Endothelial cell of umbilical vein (primary cell): Measurements from ENCODE around the gene TAX1BP3. TPM values are rescaled to one million over a fixed set of nuclear protein-coding genes. Genes with fewer than 3 reads are reported as not detected.

Source experiments
- BruUV-seq: library from RNA; stranded (reverse); fragments of 400-500 nt; replicated peaks from 2 replicates; lab custom pipeline; 2021; lab: Mats Ljungman, UMichigan
- CTCF ChIA-PET: fragments of 300-600, 350-600 bp; sonication (Branson Sonifier 250); formaldehyde crosslinking; loops from one replicate; lab custom pipeline; 2021; ENCODE audit warnings: antibody characterized with exemption, inconsistent platforms; lab: Charles Lee
- POLR2A ChIA-PET: fragments of 300-600, 350-600 bp; sonication (Branson Sonifier 250); formaldehyde crosslinking; loops from one replicate; lab custom pipeline; 2021; ENCODE audit warnings: antibody characterized with exemption, inconsistent platforms; lab: Charles Lee
- DNase-seq: peaks from one replicate; pipeline ENCODE4 v3.0.0-alpha.2; 2011; ENCODE audit warnings: low read depth, low spot score
- FAIRE-seq: peaks from 2 replicates; lab custom pipeline; 2011; peaks lifted over from hg19 to GRCh38; lab: Jason Lieb, UNC
- H2AFZ ChIP-seq: 2 replicates; pipeline ENCODE4 v1.6.0; 2012; ENCODE audit warnings: low read depth, low read length, control low read depth, inconsistent platforms
- H3K27ac ChIP-seq: 2 replicates; pipeline ENCODE4 v1.5.1; 2011; ENCODE audit warnings: low read depth, mild to moderate bottlenecking, control low read depth, low read length, moderate library complexity; ENCODE audit not compliant: insufficient read depth
- H3K27me3 ChIP-seq, 2 experiments: 2 replicates each; pipeline versions ENCODE4 v1.6.0 to v1.6.1; 2011; ENCODE audit warnings: low read length in 2 of 2, mixed read lengths in 1 of 2; ENCODE audit not compliant: control insufficient read depth in 2 of 2, insufficient read depth in 2 of 2
- H3K36me3 ChIP-seq, 2 experiments: 2 replicates in 1 of 2; 3 replicates in 1 of 2; pipeline ENCODE4 v1.5.1; 2011; ENCODE audit warnings: low read length in 2 of 2, mild to moderate bottlenecking in 1 of 2, moderate library complexity in 1 of 2; ENCODE audit not compliant: control insufficient read depth in 2 of 2, insufficient read depth in 2 of 2; ENCODE audit errors: extremely low read depth in 1 of 2
- H3K4me1 ChIP-seq: 3 replicates; pipeline ENCODE4 v1.5.1; 2011; ENCODE audit warnings: mild to moderate bottlenecking, low read length; ENCODE audit not compliant: control insufficient read depth, insufficient read depth; ENCODE audit errors: extremely low read depth
- H3K4me2 ChIP-seq: 2 replicates; pipeline ENCODE4 v1.6.1; 2011; ENCODE audit warnings: low read length, control low read depth, mixed read lengths; ENCODE audit not compliant: insufficient read depth
- H3K4me3 ChIP-seq, 3 experiments: fragments of 200-600 bp in 1 of 3; sonication (generic), shearing (Covaris generic) in 1 of 3; replicated peaks in 1 of 3; 2 replicates each; pipeline ENCODE4 v1.5.1; 2011 to 2016; ENCODE audit warnings: control low read depth in 3 of 3, low read length in 3 of 3, mild to moderate bottlenecking in 2 of 3, inconsistent platforms in 1 of 3, low read depth in 1 of 3, moderate library complexity in 1 of 3; ENCODE audit not compliant: insufficient read depth in 1 of 3
- H3K79me2 ChIP-seq: 2 replicates; pipeline ENCODE4 v1.6.0; 2012; ENCODE audit warnings: low read length, inconsistent platforms; ENCODE audit not compliant: control insufficient read depth, insufficient read depth
- H3K9ac ChIP-seq: replicated peaks from 2 replicates; pipeline ENCODE3; 2011; ENCODE audit warnings: low read length, control low read depth; ENCODE audit not compliant: insufficient read depth; ENCODE audit errors: extremely low read depth
- H3K9me1 ChIP-seq: replicated peaks from 3 replicates; pipeline ENCODE4 v1.6.0; 2011; ENCODE audit warnings: mild to moderate bottlenecking, low read length; ENCODE audit not compliant: control insufficient read depth, insufficient read depth; ENCODE audit errors: extremely low read depth
- H3K9me3 ChIP-seq: replicated peaks from 2 replicates; pipeline ENCODE4 v1.5.1; 2012; ENCODE audit warnings: low read length, inconsistent platforms; ENCODE audit not compliant: control insufficient read depth, insufficient read depth
- H4K20me1 ChIP-seq: replicated peaks from 2 replicates; pipeline ENCODE3; 2011; ENCODE audit warnings: mild to moderate bottlenecking, low read length; ENCODE audit not compliant: control insufficient read depth, insufficient read depth; ENCODE audit errors: extremely low read depth
- CTCF ChIP-seq, 2 donors: IDR thresholded peaks; 1 replicate in 1 of 2; 2 replicates in 1 of 2; pipeline ENCODE4 v1.5.1; 2011; ENCODE audit warnings: low read length in 2 of 2, mild to moderate bottlenecking in 2 of 2, moderate library complexity in 2 of 2, control low read depth in 1 of 2, inconsistent platforms in 1 of 2, low read depth in 1 of 2; ENCODE audit not compliant: insufficient read depth in 1 of 2; ENCODE audit errors: extremely low read depth in 1 of 2
- EZH2 ChIP-seq: IDR thresholded peaks from 2 replicates; pipeline ENCODE4 v1.6.1; 2012; ENCODE audit warnings: borderline replicate concordance, low read depth, mild to moderate bottlenecking, moderate library complexity, low read length, inconsistent platforms; ENCODE audit not compliant: severe bottlenecking
- FOS ChIP-seq: IDR thresholded peaks from 2 replicates; pipeline ENCODE4 v1.6.1; 2011; ENCODE audit warnings: mild to moderate bottlenecking, low read length, moderate library complexity, borderline replicate concordance; ENCODE audit not compliant: insufficient read depth
- GATA2 ChIP-seq: IDR thresholded peaks from 2 replicates; pipeline ENCODE4 v1.7.0; 2011; ENCODE audit warnings: low read depth, mild to moderate bottlenecking, moderate library complexity, mixed read lengths, low read length; ENCODE audit not compliant: insufficient read length, insufficient read depth
- JUN ChIP-seq: IDR thresholded peaks from 2 replicates; pipeline ENCODE4 v1.6.1; 2011; ENCODE audit warnings: borderline replicate concordance, low read depth; ENCODE audit not compliant: insufficient read length, insufficient read depth
- MAX ChIP-seq: IDR thresholded peaks from 2 replicates; pipeline ENCODE4 v1.6.1; 2011; ENCODE audit not compliant: insufficient read depth, insufficient read length
- MYC ChIP-seq: IDR thresholded peaks from one replicate; pipeline ENCODE4 v1.6.1; 2011; ENCODE audit warnings: mild to moderate bottlenecking, low read depth, low read length
- POLR2A ChIP-seq: IDR thresholded peaks from 2 replicates; pipeline ENCODE4 v1.6.1; 2012; ENCODE audit warnings: low read depth, mild to moderate bottlenecking, control low read depth, low read length
- POLR2AphosphoS5 ChIP-seq: IDR thresholded peaks from 2 replicates; pipeline ENCODE4 v1.6.1; 2012; ENCODE audit warnings: low read depth, mild to moderate bottlenecking, control low read depth, low read length, moderate library complexity; ENCODE audit not compliant: insufficient read depth
- dilution Hi-C: fragments of 300-500 bp; cut with MboI; formaldehyde crosslinking; loops from one replicate; pipeline ENCODE4 v1.15.0; 2019; ENCODE audit warnings: low sequenced_read_pairs; ENCODE audit not compliant: extremely low pct_ligation_motif_present
- intact Hi-C: fragments of 100-400 bp; cut with micrococcal nuclease; formaldehyde crosslinking; loops from one replicate; pipeline ENCODE4 v1.10.0; 2022
- polyA plus RNA-seq, 4 experiments: library from polyadenylated mRNA; depleted of rRNA in 3 of 4; stranded (reverse) in 3 of 4; unstranded in 1 of 4; fragments of >200 nt; gene quantifications; 2 replicates each; pipeline versions ENCODE4 v1.2.1 to v1.2.3, GENCODE V29; 2011 to 2012; ENCODE audit warnings: missing spikeins in 1 of 4
- total RNA-seq: library from RNA; stranded (reverse); gene quantifications from 2 replicates; pipeline ENCODE4 v1.2.3, GENCODE V29; 2021

Gene TAX1BP3
- total and polyA plus RNA-seq, 2 donors (not counting 3 experiments of a cell fraction or from before 2014, with no cell fraction given): 254 to 315 TPM

DNA sequence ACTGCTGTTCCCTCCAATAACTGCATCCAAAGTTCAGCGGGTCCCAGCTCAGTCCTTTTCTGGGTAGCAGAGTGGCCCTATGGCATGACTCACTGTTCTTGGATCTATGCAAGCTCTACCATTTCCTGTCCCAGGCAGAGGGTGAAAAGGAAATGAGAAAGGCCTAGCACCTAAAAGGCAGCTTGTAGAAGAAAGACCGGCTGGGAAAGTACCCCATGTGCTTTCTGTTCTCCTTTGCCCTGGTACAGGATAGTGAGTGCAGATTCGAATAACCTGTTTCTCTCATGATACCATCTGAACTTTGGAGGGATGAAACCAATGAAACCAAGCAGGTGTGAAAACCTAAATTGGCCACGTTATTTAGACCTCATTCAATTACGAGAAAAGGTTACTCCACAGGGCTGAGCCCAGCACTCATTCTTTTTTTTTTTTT lies 42.6 kb upstream of the TAX1BP3 start:
- no peaks in the 10 kb centered on the region for H3K79me2 ChIP-seq
- no peak overlapping the region for H3K4me3 ChIP-seq
- peaks cover 9% of the 10 kb centered on the region for H3K4me1 ChIP-seq
- ChIA-PET CTCF (interaction anchor here (1.0 to 1.3 kb wide), 5 partner anchors 8 to 28 kb away, joined by 3 to 6 read pairs (median 3); no protein-coding TSS in a partner anchor), POLR2A (interaction anchor here (1.1 kb wide), 1 partner anchor 43 kb away, joined by 3 read pairs; no protein-coding TSS in a partner anchor)
- dilution Hi-C loops: no loop called here
- BruUV-seq: no TSS peak
- no peaks in the 10 kb centered on the region for H3K27me3 ChIP-seq
- H2AFZ ChIP-seq: no peak overlapping the region
- H3K9me3 ChIP-seq: no peaks in the 10 kb centered on the region
- H3K27ac ChIP-seq: peak overlapping the region; percentile 12
- TF ChIP-seq GATA2: no peak
- peak; percentile 22 for TF ChIP-seq POLR2AphosphoS5
- no peak for TF ChIP-seq MAX
- peak; percentile 52 for TF ChIP-seq JUN
- peak; percentile 67 for TF ChIP-seq FOS
- TF ChIP-seq MYC: no peak
- TF ChIP-seq CTCF (IDR thresholded peaks at IDR 0.05; ENCODE audit: extremely low read depth in 1 of 2, insufficient read depth in 1 of 2, low read depth in 1 of 2, low read length in 2 of 2): no peak
- TF ChIP-seq EZH2: no peak
- TF ChIP-seq POLR2A: no peak
- H3K36me3 ChIP-seq: peaks cover 0 to 9% of the 10 kb centered on the region in 2 experiments
- H3K9ac ChIP-seq: no peak overlapping the region
- FAIRE-seq: peak; percentile 97
- no peaks in the 10 kb centered on the region for H3K9me1 ChIP-seq
- DNase-seq: peak; percentile 64
- H3K4me2 ChIP-seq: peak overlapping the region; percentile 21
- intact Hi-C loops: no loop called here
- no peaks in the 10 kb centered on the region for H4K20me1 ChIP-seq
